OCI-LY3 (cell line): ENCODE results near the gene EFNA1.

Experiments used
- EZH2phosphoT487 ChIP-seq: fragments of 200-600 bp; shearing (Covaris generic); IDR thresholded peaks from 2 replicates; pipeline ENCODE4 v1.6.1; 2018; ENCODE audit warnings: antibody characterized with exemption, mixed run types, low read depth
- TF ChIP-seq, protein P1 (sequence below): fragments of 200-600, 300-600 bp; sonication (generic); IDR thresholded peaks from 2 replicates; pipeline ENCODE4 v1.5.1; 2014; ENCODE audit warnings: antibody characterized with exemption, low read length, low read depth

- TF ChIP-seq, protein P1, sequence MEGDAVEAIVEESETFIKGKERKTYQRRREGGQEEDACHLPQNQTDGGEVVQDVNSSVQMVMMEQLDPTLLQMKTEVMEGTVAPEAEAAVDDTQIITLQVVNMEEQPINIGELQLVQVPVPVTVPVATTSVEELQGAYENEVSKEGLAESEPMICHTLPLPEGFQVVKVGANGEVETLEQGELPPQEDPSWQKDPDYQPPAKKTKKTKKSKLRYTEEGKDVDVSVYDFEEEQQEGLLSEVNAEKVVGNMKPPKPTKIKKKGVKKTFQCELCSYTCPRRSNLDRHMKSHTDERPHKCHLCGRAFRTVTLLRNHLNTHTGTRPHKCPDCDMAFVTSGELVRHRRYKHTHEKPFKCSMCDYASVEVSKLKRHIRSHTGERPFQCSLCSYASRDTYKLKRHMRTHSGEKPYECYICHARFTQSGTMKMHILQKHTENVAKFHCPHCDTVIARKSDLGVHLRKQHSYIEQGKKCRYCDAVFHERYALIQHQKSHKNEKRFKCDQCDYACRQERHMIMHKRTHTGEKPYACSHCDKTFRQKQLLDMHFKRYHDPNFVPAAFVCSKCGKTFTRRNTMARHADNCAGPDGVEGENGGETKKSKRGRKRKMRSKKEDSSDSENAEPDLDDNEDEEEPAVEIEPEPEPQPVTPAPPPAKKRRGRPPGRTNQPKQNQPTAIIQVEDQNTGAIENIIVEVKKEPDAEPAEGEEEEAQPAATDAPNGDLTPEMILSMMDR, result no peak
- no peak for TF ChIP-seq EZH2phosphoT487
These were observed 56.7 kb downstream of the EFNA1 start for GRCh38 chr1:155184351-155184811.
